Lower lobe of right lung (tissue), 2 donors: ENCODE results near the gene ABR. TPM values are rescaled to one million over a fixed set of nuclear protein-coding genes. Genes with fewer than 3 reads are reported as not detected.

ENCODE experiments used
- ATAC-seq, 2 donors: fragments of 200-7000 bp; cut with Tn5 transposase; one replicate each; pipeline ENCODE4 v1.9.1; 2020 to 2022; ENCODE audit warnings: mild to moderate bottlenecking in 2 of 2, moderate library complexity in 2 of 2
- DNase-seq: peaks from one replicate; pipeline ENCODE4 v3.0.0-alpha.2; 2020
- H3K27ac ChIP-seq: fragments of 200-600 bp; one replicate; pipeline ENCODE4 v1.8.0; 2022
- H3K27me3 ChIP-seq: fragments of 200-600 bp; one replicate; pipeline ENCODE4 v1.8.0; 2022; ENCODE audit warnings: low read depth
- H3K36me3 ChIP-seq: fragments of 200-600 bp; one replicate; pipeline ENCODE4 v1.8.0; 2022; ENCODE audit warnings: mild to moderate bottlenecking
- H3K4me1 ChIP-seq: fragments of 200-600 bp; one replicate; pipeline ENCODE4 v1.8.0; 2022
- H3K4me3 ChIP-seq: fragments of 200-600 bp; one replicate; pipeline ENCODE4 v1.8.0; 2022; ENCODE audit warnings: mild to moderate bottlenecking
- H3K9me3 ChIP-seq: fragments of 200-600 bp; one replicate; pipeline ENCODE4 v1.8.0; 2022
- intact Hi-C: fragments of 100-400 bp; cut with DNase I; formaldehyde crosslinking; loops from one replicate; pipeline ENCODE4 v1.11.0; 2022
- total RNA-seq: library from RNA; stranded (reverse); fragmentation: NEBNext Ultra II Directional; extraction: Animal tissue kit (Norgen Biotek cat#: 25700); gene quantifications from one replicate; pipeline ENCODE4 v1.2.1, GENCODE V29; 2021
- TF ChIP-seq, protein P1 (sequence below): fragments of 200-600 bp; IDR thresholded peaks from one replicate; pipeline ENCODE4 v1.8.0; 2022; ENCODE audit warnings: antibody characterized with exemption, mild to moderate bottlenecking
- donor health status: DM: no; HTN: yes; CAD: no; lungs with severe emphysema.

ABR gene
- total RNA-seq, 1 donor from 2014 or later = 212 TPM

DNA sequence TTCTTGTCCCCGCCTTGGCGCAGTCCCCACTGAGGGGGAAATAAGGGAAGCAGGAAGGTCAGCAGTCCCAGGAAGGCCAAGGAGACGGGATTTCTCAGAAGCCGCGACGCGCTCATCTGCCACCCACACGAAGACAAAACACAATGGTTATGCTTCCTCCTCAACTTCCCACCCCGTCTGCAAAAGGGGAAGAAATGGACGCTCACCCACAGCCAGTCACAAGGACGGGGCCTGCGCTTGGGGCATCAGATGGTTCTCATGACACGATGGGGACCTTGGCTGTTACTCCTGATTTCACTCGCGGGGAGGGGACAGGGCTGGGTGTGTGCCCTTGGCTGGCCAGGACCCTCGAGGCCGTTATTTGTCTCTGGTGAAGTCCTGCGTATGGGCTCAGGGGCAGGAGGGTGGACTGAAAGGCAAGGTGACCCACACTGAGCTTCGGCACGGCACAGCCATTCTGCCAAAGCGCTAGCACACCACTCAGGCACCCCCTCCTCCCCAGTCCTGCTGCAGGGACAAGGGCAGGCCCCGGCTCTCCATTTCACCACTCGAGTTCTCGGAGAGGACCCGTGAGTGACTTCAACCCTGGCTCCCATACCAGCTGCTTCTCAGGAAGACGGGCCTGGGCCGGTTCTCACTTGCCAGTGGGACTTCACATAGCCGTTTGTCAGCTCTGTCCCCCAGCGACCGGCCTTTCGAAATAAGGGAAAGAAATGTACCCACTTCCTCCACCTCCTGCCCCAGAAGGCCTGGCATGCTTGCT, 84.5 kb downstream of the ABR start:
- Histone ChIP-seq H3K4me1 (peaks cover 60% of the 10 kb centered on the region), H3K27ac (peak overlapping the region; percentile 88), H3K4me3 (no peak overlapping the region), H3K9me3 (no peaks in the 10 kb centered on the region), H3K36me3 (peaks cover 51% of the 10 kb centered on the region), H3K27me3 (no peaks in the 10 kb centered on the region)
- intact Hi-C loops = no loop called here
- ATAC-seq (peak; percentile 56 to 74), DNase-seq (peak; percentile 88)
- TF ChIP-seq, protein P1, sequence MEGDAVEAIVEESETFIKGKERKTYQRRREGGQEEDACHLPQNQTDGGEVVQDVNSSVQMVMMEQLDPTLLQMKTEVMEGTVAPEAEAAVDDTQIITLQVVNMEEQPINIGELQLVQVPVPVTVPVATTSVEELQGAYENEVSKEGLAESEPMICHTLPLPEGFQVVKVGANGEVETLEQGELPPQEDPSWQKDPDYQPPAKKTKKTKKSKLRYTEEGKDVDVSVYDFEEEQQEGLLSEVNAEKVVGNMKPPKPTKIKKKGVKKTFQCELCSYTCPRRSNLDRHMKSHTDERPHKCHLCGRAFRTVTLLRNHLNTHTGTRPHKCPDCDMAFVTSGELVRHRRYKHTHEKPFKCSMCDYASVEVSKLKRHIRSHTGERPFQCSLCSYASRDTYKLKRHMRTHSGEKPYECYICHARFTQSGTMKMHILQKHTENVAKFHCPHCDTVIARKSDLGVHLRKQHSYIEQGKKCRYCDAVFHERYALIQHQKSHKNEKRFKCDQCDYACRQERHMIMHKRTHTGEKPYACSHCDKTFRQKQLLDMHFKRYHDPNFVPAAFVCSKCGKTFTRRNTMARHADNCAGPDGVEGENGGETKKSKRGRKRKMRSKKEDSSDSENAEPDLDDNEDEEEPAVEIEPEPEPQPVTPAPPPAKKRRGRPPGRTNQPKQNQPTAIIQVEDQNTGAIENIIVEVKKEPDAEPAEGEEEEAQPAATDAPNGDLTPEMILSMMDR = no peak

DNA sequence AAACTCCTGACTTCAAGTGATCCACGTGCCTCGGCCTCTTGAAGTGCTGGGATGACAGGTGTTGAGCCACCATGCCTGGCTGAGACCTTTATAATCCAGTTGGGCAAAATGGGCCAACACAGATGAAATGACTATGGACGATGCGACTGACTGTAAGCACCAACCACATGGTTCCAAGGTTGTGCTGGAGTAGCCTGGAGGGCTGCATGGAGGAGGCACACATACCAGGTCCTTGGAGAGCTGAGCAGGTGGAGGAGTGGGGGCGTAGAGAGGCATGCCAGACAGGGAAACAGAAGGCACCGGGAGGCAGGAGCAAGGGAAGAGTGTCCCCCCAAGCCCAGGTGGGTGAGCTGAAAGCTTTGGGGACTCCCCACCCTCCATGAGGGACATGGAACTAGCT, 85.2 kb downstream of the ABR start:
- Histone ChIP-seq H3K36me3 (peaks cover 50% of the 10 kb centered on the region), H3K27ac (peak overlapping the region; percentile 88), H3K27me3 (no peaks in the 10 kb centered on the region), H3K4me1 (peaks cover 67% of the 10 kb centered on the region), H3K4me3 (no peak overlapping the region), H3K9me3 (no peaks in the 10 kb centered on the region)
- intact Hi-C loops = no loop called here
- ATAC-seq = no peak
- no peak for DNase-seq
- TF ChIP-seq, protein P1 = no peak

DNA sequence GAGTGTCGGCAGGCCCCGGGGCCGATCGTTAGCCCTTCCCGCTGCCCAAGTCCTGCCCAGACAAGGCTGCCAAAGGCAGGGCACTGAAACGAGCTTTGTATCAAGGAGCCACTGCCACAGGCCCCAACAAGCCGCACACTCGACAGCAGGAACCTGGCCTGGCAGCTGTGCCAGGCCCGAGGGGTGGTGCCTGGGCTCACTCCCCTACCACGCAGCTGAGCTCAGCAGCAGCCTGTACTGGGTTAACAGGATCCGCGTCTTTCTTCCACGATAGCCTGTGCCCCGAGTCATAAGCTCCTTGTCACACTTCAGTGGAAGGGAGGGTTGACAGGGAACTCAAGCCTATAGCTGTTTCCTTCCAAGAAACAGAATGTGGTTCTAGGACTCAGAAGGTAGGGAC, 87.9 kb downstream of the ABR start:
- Histone ChIP-seq H3K9me3 (no peaks in the 10 kb centered on the region), H3K27ac (peak overlapping the region; percentile 74), H3K36me3 (peaks cover 59% of the 10 kb centered on the region), H3K27me3 (no peaks in the 10 kb centered on the region), H3K4me1 (peaks cover 71% of the 10 kb centered on the region), H3K4me3 (no peak overlapping the region)
- TF ChIP-seq, protein P1 = no peak
- intact Hi-C loops = no loop called here
- DNase-seq = no peak
- no peak for ATAC-seq

DNA sequence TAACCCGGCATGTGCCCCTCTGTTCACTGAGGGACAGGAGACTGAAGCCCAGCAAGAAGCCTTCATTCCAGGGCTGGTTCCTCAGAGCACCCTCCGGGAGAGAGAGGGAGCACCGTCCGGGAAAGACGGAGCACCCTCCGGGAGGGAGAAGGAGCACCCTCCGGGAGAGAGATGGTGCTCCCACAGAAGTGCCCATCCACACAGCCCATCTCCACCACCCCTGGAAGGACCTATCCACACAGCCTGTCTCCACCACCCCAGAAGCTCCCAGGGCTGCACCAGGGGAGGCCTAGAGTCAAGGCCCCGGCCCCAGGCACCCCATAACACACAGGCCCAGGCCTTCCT, 88.6 kb downstream of the ABR start:
- H3K36me3 ChIP-seq = peaks cover 60% of the 10 kb centered on the region
- intact Hi-C loops = no loop called here
- H3K4me1 ChIP-seq = peaks cover 69% of the 10 kb centered on the region
- H3K27ac ChIP-seq = peak overlapping the region; percentile 74
- no peaks in the 10 kb centered on the region for H3K9me3 ChIP-seq
- TF ChIP-seq, protein P1 = no peak
- H3K4me3 ChIP-seq = no peak overlapping the region
- DNase-seq (no peak), ATAC-seq (no peak)
- no peaks in the 10 kb centered on the region for H3K27me3 ChIP-seq

DNA sequence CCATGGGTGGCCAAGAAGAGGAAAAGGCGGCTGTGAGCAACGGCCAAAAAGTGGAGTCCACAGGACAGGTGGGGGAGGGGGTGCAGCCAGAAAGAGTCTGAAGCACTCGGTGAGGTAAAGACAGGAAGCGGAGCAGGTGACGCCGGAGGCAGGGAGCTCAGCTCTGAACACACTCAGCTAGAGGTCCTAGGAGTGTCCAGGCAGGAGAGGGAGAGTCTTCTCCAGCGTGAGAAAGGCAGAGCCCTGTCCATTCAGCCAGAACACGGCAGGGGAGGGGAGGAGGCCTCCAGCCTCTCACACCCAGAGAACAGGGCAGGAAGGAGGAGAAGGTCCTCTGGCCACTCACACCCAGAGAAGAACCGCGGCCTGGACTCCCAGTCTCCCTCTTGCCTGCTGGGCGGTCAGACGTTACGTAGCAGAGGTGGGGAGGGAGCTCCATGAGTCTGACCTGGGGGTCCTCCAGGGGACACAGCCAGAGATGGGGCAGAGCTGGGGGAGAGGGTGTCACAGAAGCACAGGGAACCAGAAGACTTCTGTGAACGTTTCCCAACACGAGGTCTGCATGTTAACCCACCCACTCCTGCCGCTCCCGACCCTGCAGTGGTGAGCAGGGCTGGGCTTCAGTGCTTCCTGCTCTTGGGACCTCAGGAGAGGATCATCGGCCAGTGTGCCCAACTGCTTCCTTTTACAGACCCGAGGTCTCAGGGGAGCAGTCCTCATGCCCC, 89.2 kb downstream of the ABR start:
- H3K9me3 ChIP-seq = no peaks in the 10 kb centered on the region
- H3K36me3 ChIP-seq = peaks cover 63% of the 10 kb centered on the region
- DNase-seq (peak; percentile 74), ATAC-seq (peak; percentile 34 to 56)
- peak overlapping the region; percentile 74 for H3K27ac ChIP-seq
- H3K4me1 ChIP-seq = peaks cover 64% of the 10 kb centered on the region
- TF ChIP-seq, protein P1 = no peak
- intact Hi-C loops = no loop called here
- H3K4me3 ChIP-seq = no peak overlapping the region
- no peaks in the 10 kb centered on the region for H3K27me3 ChIP-seq
